Gastrocnemius medialis (tissue), 4 donors: ENCODE measurements around the gene BGLAP.

ENCODE experiments used
- CTCF ChIP-seq, 5 experiments: fragments of 450-650 bp in 3 of 5; fragments of 200-600 bp in 2 of 5; sonication (generic) in 2 of 5; IDR thresholded peaks in 4 of 5; conservative IDR thresholded peaks in 1 of 5; 1 replicate in 4 of 5; 2 replicates in 1 of 5; pipeline ENCODE4 v1.5.1; 2016 to 2019; ENCODE audit warnings: antibody characterized with exemption in 5 of 5, mild to moderate bottlenecking in 3 of 5, moderate library complexity in 3 of 5
- POLR2A ChIP-seq, 2 donors: fragments of 450-650 bp; IDR thresholded peaks; one replicate each; pipeline ENCODE4 v1.6.1; 2017; ENCODE audit warnings: antibody characterized with exemption in 2 of 2, mild to moderate bottlenecking in 2 of 2, moderate library complexity in 2 of 2

- no peak for TF ChIP-seq POLR2A (IDR thresholded peaks at IDR 0.05)
- no peak for TF ChIP-seq CTCF (IDR thresholded peaks at IDR 0.05 in 4 of 5, conservative IDR thresholded peaks at IDR 0.05 in 1 of 5)
Observed at GRCh38 chr1:156246241-156246780, 4.3 kb downstream of the BGLAP start.
